ENCODE measurements around the gene TAS2R3. TPM values are rescaled to one million over a fixed set of nuclear protein-coding genes. Genes with fewer than 3 reads are reported as not detected.

Gene TAS2R3
- total and polyA plus RNA-seq, 9 donors, result 0.17 to 4.9 (median 3.1) TPM

GRCh38 chr7:141789917-141790316 lies 26.0 kb downstream of the TAS2R3 start, which contains the start of gene TAS2R5:
Gene TAS2R5, plus strand, starts transcription at chr7:141790217. Its CDS starts 145 bp downstream, at chr7:141790362.
- Histone ChIP-seq H3K36me3 (no peaks in the 10 kb centered on the region), H3K9me3 (no peaks in the 10 kb centered on the region), H3K4me1 (ENCODE audit: insufficient read depth) (no peaks in the 10 kb centered on the region), H3K27me3 (no peaks in the 10 kb centered on the region), H3K27ac (no peak within 1 kb of the TSS), H3K4me3 (no peak within 1 kb of the TSS)
- DNase-seq, result no peak
- TF ChIP-seq CTCF (IDR thresholded peaks at IDR 0.05), result no peak
- no peak for TF ChIP-seq POLR2A (IDR thresholded peaks at IDR 0.05)
- no peak for TF ChIP-seq EP300 (IDR thresholded peaks at IDR 0.05)
- intact Hi-C loops (cut with DNase I), result no loop called here
- 77 to 87% (median 78%) methylated on average over 5 of the region's 5 CpGs for WGBS, 3 donors

GRCh38 chr7:141792526-141792925 lies 28.6 kb downstream of the TAS2R3 start:
- H3K27ac ChIP-seq, result no peak overlapping the region
- 87 to 94% (median 88%) methylated on average over 2 of the region's 2 CpGs for WGBS, 3 donors
- H3K4me1 ChIP-seq (ENCODE audit: insufficient read depth), result no peaks in the 10 kb centered on the region
- no peak for TF ChIP-seq EP300 (IDR thresholded peaks at IDR 0.05)
- no peak for TF ChIP-seq CTCF (IDR thresholded peaks at IDR 0.05)
- H3K4me3 ChIP-seq, result no peak overlapping the region
- intact Hi-C loops (cut with DNase I), result no loop called here
- no peaks in the 10 kb centered on the region for H3K27me3 ChIP-seq
- DNase-seq, result no peak
- H3K36me3 ChIP-seq, result no peaks in the 10 kb centered on the region
- H3K9me3 ChIP-seq, result no peaks in the 10 kb centered on the region

Small RNA genes lying within 50 kb of the gene (small RNA-seq; reads per million reads assigned to genes)
- not detected for gene RNU1-82P

Other genes starting within 250 kb of the TAS2R3 start
- 10 to 100 TPM; 14.1 to 32.1 (median 21.8) TPM for gene AGK, start 212.7 kb upstream of the TAS2R3 start, total RNA-seq
- 10 to 100 TPM; 11.3 to 26.6 TPM for gene AGK, start 212.7 kb upstream of the TAS2R3 start, polyA plus RNA-seq
- 10 to 100 TPM in 6 of 7 donors, 1 to 10 TPM in 1; 8.9 to 15.7 (median 13.0) TPM for gene DENND11, start 61.9 kb upstream of the TAS2R3 start, total RNA-seq
- gene DENND11, start 61.9 kb upstream of the TAS2R3 start, polyA plus RNA-seq, result 10 to 100 TPM in 1 of 2 donors, 1 to 10 TPM in 1; 6.0 to 13.2 TPM
- under 1 TPM in 3 of 7 donors, not detected in 4; 0.07 to 0.27 (median 0.20) TPM for gene WEE2, start 55.7 kb upstream of the TAS2R3 start, total RNA-seq
- under 1 TPM in 1 of 2 donors, not detected in 1; 0.11 TPM for gene WEE2, start 55.7 kb upstream of the TAS2R3 start, polyA plus RNA-seq
- 100 to 1,000 TPM in 1 of 7 donors, 10 to 100 TPM in 6; 79.3 to 109 (median 91.4) TPM for gene SSBP1, start 25.7 kb upstream of the TAS2R3 start, total RNA-seq
- gene SSBP1, start 25.7 kb upstream of the TAS2R3 start, polyA plus RNA-seq, result 100 to 1,000 TPM; 142 to 228 TPM
- 1 to 10 TPM; 1.3 to 2.7 (median 2.0) TPM for gene TAS2R4, start 12.6 kb downstream of the TAS2R3 start, total RNA-seq
- 1 to 10 TPM in 1 of 2 donors, under 1 TPM in 1; 0.34 to 1.5 TPM for gene TAS2R4, start 12.6 kb downstream of the TAS2R3 start, polyA plus RNA-seq
- 1 to 10 TPM; 1.2 to 4.9 (median 3.7) TPM for gene TAS2R5, start 26.1 kb downstream of the TAS2R3 start, total RNA-seq
- 1 to 10 TPM; 1.5 to 1.9 TPM for gene TAS2R5, start 26.1 kb downstream of the TAS2R3 start, polyA plus RNA-seq
- not detected for gene PRSS37, start 77.4 kb downstream of the TAS2R3 start, total RNA-seq
- not detected for gene PRSS37, start 77.4 kb downstream of the TAS2R3 start, polyA plus RNA-seq
- under 1 TPM in 4 of 7 donors, not detected in 3; 0.12 to 0.43 (median 0.31) TPM for gene OR9A4, start 152.3 kb downstream of the TAS2R3 start, total RNA-seq
- not detected for gene OR9A4, start 152.3 kb downstream of the TAS2R3 start, polyA plus RNA-seq
- 1 to 10 TPM in 4 of 7 donors, under 1 TPM in 3; 0.45 to 3.5 (median 1.5) TPM for gene CLEC5A, start 182.9 kb downstream of the TAS2R3 start, total RNA-seq
- gene CLEC5A, start 182.9 kb downstream of the TAS2R3 start, polyA plus RNA-seq, result under 1 TPM; 0.31 to 0.32 TPM
- gene TAS2R38, start 209.7 kb downstream of the TAS2R3 start, total RNA-seq, result not detected
- not detected for gene TAS2R38, start 209.7 kb downstream of the TAS2R3 start, polyA plus RNA-seq
- 1 to 10 TPM in 2 of 7 donors, under 1 TPM in 5; 0.51 to 1.6 (median 0.87) TPM for gene MGAM, start 231.8 kb downstream of the TAS2R3 start, total RNA-seq
- under 1 TPM; 0.08 to 0.32 TPM for gene MGAM, start 231.8 kb downstream of the TAS2R3 start, polyA plus RNA-seq